SK-N-SH (cell line): ENCODE data around the gene ABCG4. TPM values are rescaled to one million over a fixed set of nuclear protein-coding genes. Genes with fewer than 3 reads are reported as not detected.

Experiments used
- CTCF ChIA-PET: fragments of 300-600, 350-600 bp; formaldehyde crosslinking; extraction: SDS; loops from one replicate; lab custom pipeline; 2021; lab: Yijun Ruan, JAX
- POLR2A ChIA-PET: fragments of 350-600 bp; sonication (Branson Sonifier 250); formaldehyde crosslinking; extraction: SDS; loops from one replicate; lab custom pipeline; 2020; ENCODE audit warnings: antibody characterized with exemption, inconsistent platforms; lab: Yijun Ruan, JAX
- DNase-seq: peaks from one replicate; pipeline ENCODE4 v3.0.0; 2012
- H2AFZ ChIP-seq: fragments of 200-600 bp; sonication (generic); 2 replicates; pipeline ENCODE4 v1.8.1; 2016; ENCODE audit warnings: antibody characterized with exemption, mild to moderate bottlenecking, low read depth
- H3F3A ChIP-seq: fragments of 200-600 bp; sonication (generic); replicated peaks from 2 replicates; pipeline ENCODE3; 2016; ENCODE audit warnings: antibody characterized with exemption, mild to moderate bottlenecking; ENCODE audit not compliant: insufficient read depth
- H3K27ac ChIP-seq, 2 experiments: fragments of 200-500 bp in 1 of 2; fragments of 200-600 bp in 1 of 2; sonication (Bioruptor generic) in 1 of 2; sonication (generic), shearing (Covaris generic) in 1 of 2; 2 replicates each; pipeline versions ENCODE4 v1.5.1 to v1.6.1; 2014 to 2016; ENCODE audit warnings: low read depth in 2 of 2, inconsistent platforms in 1 of 2, low read length in 1 of 2, mild to moderate bottlenecking in 1 of 2, mixed read lengths in 1 of 2
- H3K27me3 ChIP-seq: fragments of 200-600 bp; sonication (generic), shearing (Covaris generic); 2 replicates; pipeline ENCODE4 v1.6.1; 2016; ENCODE audit warnings: mixed run types; ENCODE audit not compliant: insufficient read depth
- H3K36me3 ChIP-seq, 2 experiments: fragments of 200-500 bp in 1 of 2; fragments of 200-600 bp in 1 of 2; sonication (Bioruptor generic) in 1 of 2; sonication (generic) in 1 of 2; replicated peaks in 1 of 2; 2 replicates each; pipeline versions ENCODE3 to v1.5.1; 2014 to 2016; ENCODE audit warnings: low read length in 1 of 2, mild to moderate bottlenecking in 1 of 2; ENCODE audit not compliant: insufficient read depth in 2 of 2, control insufficient read depth in 1 of 2
- H3K4me1 ChIP-seq, 2 experiments: fragments of 200-500 bp in 1 of 2; fragments of 200-600 bp in 1 of 2; sonication (Bioruptor generic) in 1 of 2; sonication (generic), shearing (Covaris generic) in 1 of 2; 2 replicates each; pipeline versions ENCODE4 v1.5.1 to v1.6.1; 2014 to 2016; ENCODE audit warnings: low read depth in 1 of 2, low read length in 1 of 2, mixed run types in 1 of 2; ENCODE audit not compliant: insufficient read depth in 2 of 2, control insufficient read depth in 1 of 2
- H3K4me2 ChIP-seq: fragments of 200-600 bp; sonication (generic), shearing (Covaris generic); 2 replicates; pipeline ENCODE4 v1.6.1; 2017; ENCODE audit warnings: mixed run types
- H3K4me3 ChIP-seq, 2 experiments: fragments of 200-500 bp in 1 of 2; fragments of 200-600 bp in 1 of 2; sonication (Bioruptor generic) in 1 of 2; sonication (generic), shearing (Covaris generic) in 1 of 2; 2 replicates each; pipeline versions ENCODE4 v1.5.1 to v1.8.1; 2014 to 2016; ENCODE audit warnings: low read depth in 2 of 2, inconsistent platforms in 1 of 2, low read length in 1 of 2, mild to moderate bottlenecking in 1 of 2, mixed read lengths in 1 of 2, moderate library complexity in 1 of 2
- H3K79me2 ChIP-seq: fragments of 200-600 bp; sonication (generic); 2 replicates; pipeline ENCODE4 v1.8.1; 2017; ENCODE audit warnings: mild to moderate bottlenecking; ENCODE audit not compliant: insufficient read depth
- H3K9ac ChIP-seq: fragments of 200-600 bp; sonication (generic); 2 replicates; pipeline ENCODE4 v1.6.1; 2017; ENCODE audit warnings: mixed run types
- H3K9me2 ChIP-seq: fragments of 200-600 bp; sonication (generic); 2 replicates; pipeline ENCODE4 v1.6.1; 2017; ENCODE audit warnings: mixed run types
- H3K9me3 ChIP-seq: fragments of 200-600 bp; sonication (generic); 2 replicates; pipeline ENCODE4 v1.6.1; 2017; ENCODE audit warnings: mixed run types, mild to moderate bottlenecking, moderate library complexity
- H4K20me1 ChIP-seq: fragments of 200-600 bp; sonication (generic); 2 replicates; pipeline ENCODE4 v1.6.1; 2017; ENCODE audit warnings: mild to moderate bottlenecking, mixed run types; ENCODE audit not compliant: insufficient read depth
- CTCF ChIP-seq: fragments of 200-600 bp; sonication (generic); IDR thresholded peaks from 2 replicates; pipeline ENCODE4 v1.6.1; 2017; ENCODE audit warnings: antibody characterized with exemption, mild to moderate bottlenecking, moderate library complexity
- ELF1 ChIP-seq: IDR thresholded peaks from 2 replicates; pipeline ENCODE4 v1.4.0; 2012
- EP300 ChIP-seq, 2 experiments: IDR thresholded peaks; 2 replicates each; pipeline versions ENCODE4 v1.4.0 to v1.6.1; 2012; ENCODE audit warnings: borderline replicate concordance in 1 of 2, low read depth in 1 of 2, low read length in 1 of 2
- EZH2phosphoT487 ChIP-seq: fragments of 200-600 bp; sonication (generic); IDR thresholded peaks from 2 replicates; pipeline ENCODE4 v1.6.1; 2017; ENCODE audit warnings: low read depth, mixed run types, mild to moderate bottlenecking, antibody characterized with exemption, moderate library complexity, borderline replicate concordance
- FOSL2 ChIP-seq: IDR thresholded peaks from 2 replicates; pipeline ENCODE4 v1.4.0; 2012; ENCODE audit warnings: low read depth, mild to moderate bottlenecking, moderate library complexity, borderline replicate concordance
- FOXM1 ChIP-seq: IDR thresholded peaks from 2 replicates; pipeline ENCODE4 v1.4.0; 2012; ENCODE audit warnings: low read depth, mild to moderate bottlenecking
- IRF3 ChIP-seq: fragments of 150-350 bp; IDR thresholded peaks from 2 replicates; pipeline ENCODE4 v1.6.1; 2016; ENCODE audit warnings: mild to moderate bottlenecking, low read depth, low read length
- JUND ChIP-seq: IDR thresholded peaks from 2 replicates; pipeline ENCODE4 v1.4.0; 2012
- MAX ChIP-seq: IDR thresholded peaks from 2 replicates; pipeline ENCODE4 v1.4.0; 2012; ENCODE audit warnings: low read depth
- MEF2A ChIP-seq: IDR thresholded peaks from 2 replicates; pipeline ENCODE4 v1.4.0; 2012; ENCODE audit warnings: low read depth, borderline replicate concordance
- PBX3 ChIP-seq: IDR thresholded peaks from 2 replicates; pipeline ENCODE4; 2012
- RAD21 ChIP-seq: IDR thresholded peaks from 2 replicates; pipeline ENCODE4 v1.6.1; 2012; ENCODE audit warnings: mild to moderate bottlenecking, low read length
- REST ChIP-seq: IDR thresholded peaks from 2 replicates; pipeline ENCODE4 v1.6.1; 2012; ENCODE audit warnings: mild to moderate bottlenecking, low read depth, low read length, moderate library complexity
- RFX5 ChIP-seq: IDR thresholded peaks from 2 replicates; pipeline ENCODE4 v1.6.1; 2012; ENCODE audit warnings: mild to moderate bottlenecking, improper control_type of control experiment, low read length
- RXRA ChIP-seq: IDR thresholded peaks from 2 replicates; pipeline ENCODE4 v1.4.0; 2012; ENCODE audit warnings: low read depth, mild to moderate bottlenecking, borderline replicate concordance
- TAF1 ChIP-seq: IDR thresholded peaks from 2 replicates; pipeline ENCODE4 v1.6.1; 2012; ENCODE audit warnings: low read depth, mild to moderate bottlenecking, low read length, moderate library complexity, borderline replicate concordance
- USF2 ChIP-seq: fragments of 150-350 bp; IDR thresholded peaks from 2 replicates; pipeline ENCODE4 v1.6.1; 2017; ENCODE audit warnings: antibody characterized with exemption, low read length, low read depth, borderline replicate concordance
- YY1 ChIP-seq: IDR thresholded peaks from 2 replicates; pipeline ENCODE4 v1.4.0; 2012; ENCODE audit warnings: low read depth, mild to moderate bottlenecking
- WGBS: methylation state at CpG from one replicate; pipeline ENCODE4 v1.1.6; 2017; ENCODE audit warnings: low lambda C conversion rate; 5-methylcytosine and 5-hydroxymethylcytosine counted together
- polyA plus RNA-seq, 3 experiments: library from polyadenylated mRNA; depleted of rRNA; stranded (reverse); fragments of >200 nt; gene quantifications; 2 replicates each; pipeline ENCODE4 v1.2.3, GENCODE V29; 2012

The ABCG4 gene
- polyA plus RNA-seq, 1 of the 3 experiments (the other 2 are of a cell fraction): 0.72 TPM

GRCh38 chr11:119192111-119192510 is 43.3 kb downstream of the ABCG4 start:
- Histone ChIP-seq H3K4me3 (no peak overlapping the region), H4K20me1 (no peaks in the 10 kb centered on the region), H3K79me2 (no peaks in the 10 kb centered on the region), H2AFZ (no peak overlapping the region), H3K4me1 (no peaks in the 10 kb centered on the region), H3K4me2 (no peak overlapping the region), H3F3A (no peaks in the 10 kb centered on the region), H3K9me2 (no peaks in the 10 kb centered on the region), H3K27me3 (no peaks in the 10 kb centered on the region), H3K27ac (no peak overlapping the region), H3K36me3 (no peaks in the 10 kb centered on the region), H3K9me3 (no peaks in the 10 kb centered on the region), H3K9ac (no peak overlapping the region)
- TF ChIP-seq FOXM1 (no peak), CTCF (no peak), RFX5 (no peak), REST (no peak), TAF1 (no peak), RAD21 (no peak), MEF2A (no peak), MAX (no peak), ELF1 (no peak), EP300 (IDR thresholded peaks at IDR 0.05; ENCODE audit: borderline replicate concordance in 1 of 2, low read depth in 1 of 2, low read length in 1 of 2) (no peak), YY1 (no peak), USF2 (no peak), JUND (no peak), IRF3 (no peak), EZH2phosphoT487 (no peak), RXRA (no peak), FOSL2 (no peak), PBX3 (no peak)
- 90% methylated on average over 3 of the region's 3 CpGs for WGBS
- no peak for DNase-seq
- ChIA-PET CTCF (interaction anchor here (0.7 to 3.3 kb wide), 7 partner anchors 12 to 98 kb away, joined by 3 to 12 read pairs (median 6); partner anchors contain the start of gene CBL), POLR2A (no interaction called here)
